GM04504 (cell line): Measurements from ENCODE around the gene CYB561A3.

ENCODE experiments used
- DNase-seq: peaks from one replicate; pipeline ENCODE4 v3.0.0-alpha.2; 2012; ENCODE audit warnings: low read depth

Gene CYB561A3

GRCh38 chr11:61345170-61345610, 16.5 kb downstream of the CYB561A3 start:
- no peak for DNase-seq

GRCh38 chr11:61343792-61344745, 17.6 kb downstream of the CYB561A3 start:
- no peak for DNase-seq

- DNase-seq: no peak
Observed at GRCh38 chr11:61342207-61342803, 19.4 kb downstream of the CYB561A3 start.

- no peak for DNase-seq
Observed at GRCh38 chr11:61341706-61342105, 20.0 kb downstream of the CYB561A3 start.

GRCh38 chr11:61340979-61341378, 20.7 kb downstream of the CYB561A3 start:
- no peak for DNase-seq

- DNase-seq: no peak
Observed at GRCh38 chr11:61339490-61339878, 22.2 kb downstream of the CYB561A3 start.

- DNase-seq: no peak
Observed at GRCh38 chr11:61338783-61339489, 22.7 kb downstream of the CYB561A3 start.

- DNase-seq: no peak
Observed at GRCh38 chr11:61337706-61338470, 23.8 kb downstream of the CYB561A3 start.

GRCh38 chr11:61336171-61336935, 25.3 kb downstream of the CYB561A3 start:
- DNase-seq: peak; percentile 46

- DNase-seq: no peak
Observed at GRCh38 chr11:61335355-61335710, 26.3 kb downstream of the CYB561A3 start.

GRCh38 chr11:61334434-61335354, 27.0 kb downstream of the CYB561A3 start:
- no peak for DNase-seq

GRCh38 chr11:61333550-61334433, 27.9 kb downstream of the CYB561A3 start:
- DNase-seq: no peak

- DNase-seq: peak; percentile 79
Observed at GRCh38 chr11:61332797-61333549, 28.7 kb downstream of the CYB561A3 start, which contains the start of the genes DDB1 and TKFC. Gene DDB1, minus strand, starts transcription at chr11:61333105. Its CDS starts 137 bp downstream, at chr11:61332968. Gene TKFC, plus strand, starts transcription at chr11:61333228. Its CDS starts 1,501 bp downstream, at chr11:61334729.

GRCh38 chr11:61332281-61332796, 29.3 kb downstream of the CYB561A3 start:
- no peak for DNase-seq

GRCh38 chr11:61331651-61332050, 30.0 kb downstream of the CYB561A3 start:
- DNase-seq: no peak

GRCh38 chr11:61329871-61330270, 31.8 kb downstream of the CYB561A3 start:
- DNase-seq: no peak

- no peak for DNase-seq
Observed at GRCh38 chr11:61328351-61328750, 33.3 kb downstream of the CYB561A3 start.

GRCh38 chr11:61327669-61328071, 34.0 kb downstream of the CYB561A3 start:
- DNase-seq: no peak
